Body of pancreas (tissue), 4 donors: ENCODE results near the gene SMG5. TPM values are rescaled to one million over a fixed set of nuclear protein-coding genes. Genes with fewer than 3 reads are reported as not detected.
"Not testable (repeated sequence)": the region's sequence is repeated elsewhere in the genome, so short reads cannot be mapped to it uniquely, and the experiment has no call there.

Experiments used
- ATAC-seq: fragments of 150-250 bp; one replicate; pipeline ENCODE4 v1.9.1; 2016
- DNase-seq, 4 donors: peaks; one replicate each; pipeline ENCODE4 v3.0.0-alpha.2; 2019
- H3K27ac ChIP-seq, 4 donors: fragments of 200-600 bp; sonication (generic); 1 replicate in 3 of 4; 2 replicates in 1 of 4; pipeline versions ENCODE4 v1.5.1 to v1.6.1; 2016 to 2019; ENCODE audit warnings: mild to moderate bottlenecking in 1 of 4, mixed read lengths in 1 of 4, moderate library complexity in 1 of 4
- H3K27me3 ChIP-seq, 2 donors: fragments of 200-600 bp; sonication (generic); one replicate each; pipeline ENCODE4 v1.6.0; 2016; ENCODE audit warnings: mild to moderate bottlenecking in 1 of 2
- H3K36me3 ChIP-seq, 2 donors: fragments of 200-600 bp; sonication (generic); replicated peaks in 1 of 2; 2 replicates each; pipeline ENCODE4 v1.5.1; 2016; ENCODE audit warnings: low read depth in 2 of 2; ENCODE audit not compliant: insufficient read depth in 1 of 2
- H3K4me1 ChIP-seq: fragments of 200-600 bp; sonication (generic); one replicate; pipeline ENCODE4 v1.6.0; 2016
- H3K4me3 ChIP-seq, 2 donors: fragments of 200-600 bp; sonication (generic); 1 replicate in 1 of 2; 2 replicates in 1 of 2; pipeline ENCODE4 v1.5.1; 2016 to 2019
- H3K9me3 ChIP-seq, 3 donors: fragments of 200-600 bp; sonication (generic); 1 replicate in 2 of 3; 2 replicates in 1 of 3; pipeline ENCODE4 v1.5.1; 2016
- CTCF ChIP-seq, 7 experiments: fragments of 450-650 bp in 4 of 7; fragments of 200-600 bp in 3 of 7; sonication (generic) in 3 of 7; IDR thresholded peaks; one replicate each; pipeline ENCODE4 v1.5.1; 2016 to 2019; ENCODE audit warnings: antibody characterized with exemption in 7 of 7
- POLR2A ChIP-seq, 3 donors: fragments of 450-650 bp; IDR thresholded peaks; one replicate each; pipeline ENCODE4 v1.6.1; 2016; ENCODE audit warnings: antibody characterized with exemption in 3 of 3, mild to moderate bottlenecking in 2 of 3
- WGBS, 2 donors: methylation state at CpG; one replicate each; pipeline ENCODE4 v1.1.5; 2017; 5-methylcytosine and 5-hydroxymethylcytosine counted together
- intact Hi-C: fragments of 100-400 bp; cut with DNase I; formaldehyde crosslinking; loops from one replicate; pipeline ENCODE4 v1.15.1; 2023
- total RNA-seq, 2 donors: library from RNA; depleted of rRNA; stranded (reverse); fragments of >200 nt; gene quantifications; one replicate each; pipeline ENCODE4 v1.1.0, GENCODE V29; 2016

Gene SMG5
- total RNA-seq, 2 donors from 2014 or later = 28.3 to 35.6 TPM

DNA sequence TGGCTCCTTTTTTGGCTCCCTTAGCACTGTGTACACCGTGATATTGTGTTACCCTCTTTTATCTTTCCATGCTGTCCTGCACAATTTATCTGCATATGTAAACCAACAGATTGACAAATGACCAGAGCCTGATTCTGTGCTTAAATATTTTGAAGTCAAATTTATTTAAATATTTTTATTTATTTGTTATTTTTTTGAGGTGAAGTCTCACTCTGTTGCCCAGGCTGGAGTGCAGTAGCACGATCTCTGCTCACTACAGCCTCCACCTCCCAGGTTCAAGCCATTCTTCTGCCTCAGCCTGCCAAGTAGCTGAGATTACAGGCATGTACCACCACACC, 57.0 kb downstream of the SMG5 start:
- H3K4me1 ChIP-seq = peaks cover 7% of the 10 kb centered on the region
- no peaks in the 10 kb centered on the region for H3K27me3 ChIP-seq
- TF ChIP-seq POLR2A (IDR thresholded peaks at IDR 0.05) (no peak), CTCF (IDR thresholded peaks at IDR 0.05) (peak in 1 of 7 experiments; percentile 24)
- DNase-seq = no peak
- intact Hi-C loops = no loop called here
- H3K4me3 ChIP-seq = no peak overlapping the region
- ATAC-seq = no peak
- peaks cover 0 to 19% of the 10 kb centered on the region in 2 donors for H3K36me3 ChIP-seq
- H3K27ac ChIP-seq = no peak overlapping the region
- 5% methylated on average over 2 of the region's 2 CpGs for WGBS, 2 donors
- H3K9me3 ChIP-seq = no peaks in the 10 kb centered on the region

- Histone ChIP-seq H3K27me3 (no peaks in the 10 kb centered on the region), H3K9me3 (no peaks in the 10 kb centered on the region), H3K36me3 (peaks cover 0 to 14% of the 10 kb centered on the region in 2 donors), H3K4me3 (no peak overlapping the region), H3K27ac (no peak overlapping the region), H3K4me1 (peaks cover 22% of the 10 kb centered on the region)
- ATAC-seq = no peak
- no peak for TF ChIP-seq POLR2A (IDR thresholded peaks at IDR 0.05)
- no peak for TF ChIP-seq CTCF (IDR thresholded peaks at IDR 0.05)
- DNase-seq = no peak
- 93 to 95% methylated on average over 13 of the region's 13 CpGs for WGBS, 2 donors
- intact Hi-C loops = loop anchor here (5.0 kb wide), 2 partner anchors 75 to 130 kb away; no protein-coding TSS in a partner anchor
Observed at GRCh38 chr1:156221986-156222692, 60.5 kb downstream of the SMG5 start.

DNA sequence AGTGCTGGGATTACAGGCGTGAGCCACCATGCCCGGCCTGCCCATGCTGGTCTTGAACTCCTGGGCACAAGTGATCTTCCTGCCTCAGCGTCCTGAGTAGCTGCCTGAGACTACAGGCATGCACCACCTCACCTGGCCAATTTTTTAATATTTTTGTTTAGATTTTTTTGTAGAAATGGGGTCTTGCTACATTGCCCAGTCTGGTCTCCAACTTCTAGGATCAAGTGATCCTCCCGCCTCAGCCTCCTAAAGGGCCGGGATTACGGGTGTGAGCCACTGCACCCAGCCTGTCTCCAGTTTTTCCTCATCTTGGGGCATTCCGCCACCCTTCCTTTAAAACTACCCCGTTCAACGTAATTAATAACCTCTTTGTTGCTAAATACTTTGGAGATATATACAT, 62.4 kb downstream of the SMG5 start:
- Histone ChIP-seq H3K27me3 (no peaks in the 10 kb centered on the region), H3K9me3 (no peaks in the 10 kb centered on the region), H3K36me3 (peaks cover 0 to 14% of the 10 kb centered on the region in 2 donors), H3K4me1 (peaks cover 26% of the 10 kb centered on the region), H3K4me3 (no peak overlapping the region), H3K27ac (no peak overlapping the region)
- TF ChIP-seq CTCF (IDR thresholded peaks at IDR 0.05) = no peak
- intact Hi-C loops = loop anchor here (5.0 kb wide), 2 partner anchors 73 to 128 kb away; no protein-coding TSS in a partner anchor
- WGBS, 2 donors = 95% methylated on average over 9 of the region's 9 CpGs
- DNase-seq = no peak
- no peak for ATAC-seq

- peak in 2 of 4 donors; percentile 26 to 64 for DNase-seq
- peaks cover 0 to 7% of the 10 kb centered on the region in 2 donors for H3K36me3 ChIP-seq
- peak; percentile 49 for ATAC-seq
- H3K4me1 ChIP-seq = peaks cover 33% of the 10 kb centered on the region
- no peaks in the 10 kb centered on the region for H3K27me3 ChIP-seq
- no peak overlapping the region for H3K4me3 ChIP-seq
- TF ChIP-seq POLR2A (IDR thresholded peaks at IDR 0.05) (no peak), CTCF (IDR thresholded peaks at IDR 0.05) (no peak)
- 0 to 2% methylated on average over 2 of the region's 2 CpGs for WGBS, 2 donors
- intact Hi-C loops = no loop called here
- H3K9me3 ChIP-seq = no peaks in the 10 kb centered on the region
- H3K27ac ChIP-seq = peak overlapping the region in 3 of 4 donors; percentile 27 to 70 (median 62)
Observed at GRCh38 chr1:156217871-156218270, 64.8 kb downstream of the SMG5 start.

GRCh38 chr1:156216361-156217086, 66.1 kb downstream of the SMG5 start:
- DNase-seq, intact Hi-C loops, H3K9me3 ChIP-seq: not testable (repeated sequence)

More at GRCh38 chr1:156216361-156217086, 66.1 kb downstream of the SMG5 start:
- H3K27me3 ChIP-seq, H3K36me3 ChIP-seq, H3K4me3 ChIP-seq, H3K27ac ChIP-seq, ATAC-seq: not testable (repeated sequence)
- WGBS, 2 donors = 95 to 98% methylated on average over 37 of the region's 55 CpGs
- H3K4me1 ChIP-seq = peaks cover 39% of the 10 kb centered on the region
